Hematopoietic multipotent progenitor cell treated with erythropoietin and hydrocortisone succinate and interleukin-3 and kit ligand, for 4 days (in vitro differentiated cells): ENCODE measurements around the gene CLDN1.

Experiments
- DNase-seq: peaks from one replicate; pipeline ENCODE4 v3.0.0-alpha.2; 2015

CLDN1 gene

DNA sequence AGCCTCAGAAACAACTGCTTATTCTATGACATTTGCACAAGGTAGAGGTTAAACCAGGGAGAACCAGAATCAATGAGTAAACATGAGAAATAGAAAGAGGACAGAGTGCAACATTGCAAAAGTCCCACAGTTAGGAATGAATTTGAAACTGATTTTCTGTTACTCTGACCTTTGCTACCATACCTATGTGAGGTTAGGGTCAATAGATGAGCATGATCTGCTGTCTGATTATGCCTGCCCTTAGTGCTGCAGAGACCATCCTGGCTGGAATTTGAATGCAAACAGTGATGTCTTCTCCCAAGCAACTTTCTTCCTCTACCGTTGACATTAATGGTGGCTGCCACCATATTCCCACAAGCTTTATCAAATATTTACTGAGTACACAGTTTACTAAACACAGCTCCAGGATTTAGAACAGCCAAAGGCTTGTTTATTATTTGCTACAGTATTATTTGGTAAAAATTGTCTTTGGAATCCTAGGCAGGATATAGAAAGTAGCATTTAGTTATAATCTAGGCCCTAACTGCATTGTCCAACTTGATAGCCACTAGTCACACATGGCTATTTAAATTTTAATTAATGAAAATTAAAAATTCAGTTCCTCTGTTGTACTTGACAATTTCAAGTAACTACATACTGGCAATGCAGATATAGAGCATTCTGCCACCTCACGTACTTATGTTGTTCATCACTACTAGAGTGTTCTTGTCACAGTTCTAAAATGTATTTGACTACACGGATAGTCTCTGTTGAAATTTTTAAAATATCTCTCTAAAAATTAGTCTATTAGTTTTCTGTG, 8.9 kb upstream of the CLDN1 start:
- no peak for DNase-seq

DNA sequence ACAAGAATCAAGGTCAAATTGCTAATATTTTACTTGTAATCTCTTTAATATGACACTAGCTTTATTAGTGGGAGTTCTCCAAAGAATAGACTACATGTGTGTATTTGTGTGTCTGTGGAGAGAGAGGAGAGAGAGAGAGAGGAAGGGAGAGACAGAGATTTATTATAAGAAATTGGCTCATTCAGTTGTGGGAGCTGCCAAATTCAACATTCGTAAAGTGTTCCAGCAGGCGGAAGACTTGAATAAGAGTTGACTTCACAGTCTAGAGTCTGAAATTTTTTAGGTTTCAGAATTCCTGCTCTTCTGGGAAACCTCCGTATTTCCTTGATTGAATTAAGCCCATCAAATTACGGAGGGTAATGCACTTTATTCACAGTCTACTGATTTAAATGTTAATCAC, 4.7 kb upstream of the CLDN1 start:
- no peak for DNase-seq

DNA sequence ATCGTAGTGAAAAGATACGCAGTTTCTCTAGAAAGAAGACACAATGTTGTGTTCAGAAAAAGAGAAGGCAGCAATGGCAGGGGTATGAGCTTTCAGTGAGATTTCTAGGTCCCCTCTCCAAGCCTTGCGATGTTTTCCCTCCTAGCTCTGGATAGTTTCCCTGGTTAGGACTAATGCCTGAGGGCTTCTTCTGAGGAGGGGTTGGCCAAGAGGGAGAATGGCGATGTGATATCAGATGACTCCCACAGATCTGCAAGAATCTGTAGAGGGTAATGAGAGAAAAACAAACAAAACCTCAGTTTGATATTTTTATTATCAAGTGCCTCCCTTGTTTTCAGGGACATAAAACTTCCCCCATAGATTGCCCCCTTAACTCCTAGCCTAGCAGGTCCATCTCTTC, 4.1 kb upstream of the CLDN1 start:
- DNase-seq, result no peak

DNA sequence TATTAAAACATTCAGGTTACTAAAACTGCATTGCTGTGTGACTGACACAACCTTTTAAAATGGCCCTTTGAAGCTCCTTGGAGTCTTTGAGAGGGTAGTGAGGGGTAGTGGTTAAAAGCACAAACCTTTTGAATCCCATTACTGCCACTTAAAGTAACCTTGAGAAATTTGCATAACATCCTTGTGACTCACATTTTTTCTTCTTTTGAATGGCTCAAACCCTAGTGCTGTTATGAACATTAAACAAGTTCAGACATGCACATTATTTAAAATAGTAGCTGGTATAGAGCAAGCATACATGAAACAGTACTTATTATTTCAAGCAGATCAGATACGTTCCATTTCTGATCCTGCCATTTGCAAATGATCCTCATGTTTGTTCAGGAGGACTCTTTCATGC, 3.7 kb upstream of the CLDN1 start:
- no peak for DNase-seq

DNA sequence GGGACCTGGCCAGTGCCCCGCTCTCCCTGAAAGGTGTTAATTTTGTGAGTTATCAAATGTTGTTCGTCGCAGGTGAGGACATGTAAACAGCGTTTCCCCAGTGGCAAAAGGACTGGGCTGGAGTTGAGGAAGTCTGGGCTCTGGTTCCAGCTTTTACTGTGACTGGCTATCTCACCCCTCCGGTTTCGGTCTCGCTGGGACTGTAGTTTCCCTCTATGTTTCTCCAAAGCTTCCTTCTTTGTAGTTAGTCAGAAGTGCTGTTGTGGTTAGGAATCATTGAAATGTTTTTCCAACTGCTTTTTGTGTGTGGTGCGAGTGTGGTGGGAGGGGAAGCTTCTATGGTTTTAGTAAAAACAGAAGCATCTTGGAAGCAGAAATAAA, 990 bp upstream of the CLDN1 start:
- DNase-seq, result no peak

DNA sequence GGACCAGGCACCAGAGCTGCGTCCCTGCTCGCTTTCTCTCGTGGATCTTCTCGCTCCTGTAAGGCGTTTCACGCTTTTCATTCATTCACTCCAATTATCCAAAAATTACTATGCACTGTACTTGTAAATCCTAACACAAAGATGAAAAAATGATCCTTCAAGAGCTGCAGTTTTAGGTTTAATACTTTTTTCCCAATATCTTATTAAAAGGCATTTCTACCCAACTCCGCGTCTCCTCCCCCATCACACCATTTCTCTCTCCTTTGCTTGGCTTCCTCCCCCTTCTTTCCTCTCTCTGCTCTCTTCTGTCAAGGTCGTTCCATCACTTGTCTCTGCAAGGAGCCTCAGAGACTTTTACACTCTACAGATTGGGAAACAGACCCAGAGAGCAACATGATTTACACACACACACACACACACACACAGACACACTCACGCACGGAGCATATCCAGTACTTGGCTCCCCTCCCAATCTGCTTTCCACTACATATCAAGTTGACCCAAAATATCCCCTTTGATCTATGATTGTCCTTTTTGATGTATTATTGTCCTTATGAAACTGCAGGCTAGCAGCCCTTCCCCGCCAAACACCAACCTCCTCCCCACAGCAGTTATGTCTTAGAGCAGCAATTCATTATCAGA, 479 bp upstream of the CLDN1 start:
- no peak for DNase-seq

DNA sequence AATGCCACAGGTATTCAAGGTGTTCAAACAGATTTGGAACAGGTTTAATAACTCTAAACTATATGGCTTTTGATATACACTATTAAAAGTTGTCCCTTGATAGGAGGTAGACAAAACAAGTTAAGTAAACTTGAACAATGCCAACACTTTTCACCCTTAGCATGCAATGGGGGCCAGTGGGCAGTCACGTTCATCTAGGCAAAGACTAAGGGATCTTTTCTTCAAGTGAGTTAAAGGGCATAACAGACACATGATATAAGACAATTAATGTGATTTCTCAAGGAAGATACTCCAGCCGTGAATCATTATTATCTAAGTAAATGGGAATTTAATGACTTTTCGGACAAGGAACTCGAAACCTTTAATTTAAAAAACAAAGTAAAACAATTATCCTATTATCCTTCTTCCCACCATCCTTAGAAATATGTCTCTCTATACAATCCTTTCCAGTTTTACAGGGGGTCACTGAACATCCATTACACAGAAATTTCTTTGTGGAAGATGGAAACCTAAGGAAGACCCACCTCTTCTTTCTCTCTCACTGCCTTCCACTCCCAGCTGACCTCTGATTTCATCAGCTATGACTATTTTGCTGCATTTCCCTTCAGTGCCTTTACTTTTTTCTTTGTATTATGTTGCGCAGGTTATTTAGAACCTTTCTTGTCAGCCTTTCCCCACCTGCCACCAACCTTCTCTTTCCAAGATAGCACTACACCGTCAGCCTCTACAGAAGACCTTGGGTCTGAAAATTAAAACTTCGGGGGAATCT, 1.5 kb downstream of the CLDN1 start:
- no peak for DNase-seq

DNA sequence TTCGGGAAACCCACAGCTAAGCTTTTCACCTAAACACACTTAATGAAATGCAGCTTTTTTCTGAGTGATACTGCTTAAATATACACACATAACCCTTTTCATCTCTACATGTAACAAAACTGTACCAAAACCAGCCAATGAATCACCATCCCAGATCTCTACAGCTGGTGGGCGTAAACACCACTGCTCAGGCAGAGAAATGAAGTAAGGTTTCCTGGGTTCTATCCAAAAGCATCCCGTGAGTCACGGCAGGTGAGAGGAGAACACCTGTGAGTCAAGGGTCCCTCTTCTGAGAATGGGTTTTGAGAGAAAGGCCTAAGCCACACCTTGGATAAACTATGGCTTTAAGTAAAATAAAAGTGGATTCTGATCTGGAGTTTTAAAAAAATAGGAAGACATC, 2.6 kb downstream of the CLDN1 start:
- DNase-seq, result no peak

DNA sequence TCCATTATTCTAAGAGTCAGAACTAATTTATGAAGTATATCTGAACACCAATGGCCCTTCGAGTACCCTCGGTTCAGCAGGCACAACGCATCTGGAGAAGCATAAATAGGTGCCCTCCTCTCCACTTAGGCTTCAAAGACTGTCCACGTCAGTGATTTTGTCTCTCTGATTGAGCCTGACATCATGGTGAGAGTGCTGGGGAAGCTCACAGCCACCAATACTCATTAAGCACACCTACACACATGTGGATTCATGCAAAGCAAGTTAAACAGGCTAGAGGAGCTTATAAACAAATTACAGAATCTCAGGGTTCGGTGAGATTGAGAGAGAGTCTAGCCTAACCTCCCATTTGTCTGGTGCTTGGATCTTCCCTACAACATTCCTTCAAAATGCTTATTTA, 3.6 kb downstream of the CLDN1 start:
- DNase-seq, result no peak

DNA sequence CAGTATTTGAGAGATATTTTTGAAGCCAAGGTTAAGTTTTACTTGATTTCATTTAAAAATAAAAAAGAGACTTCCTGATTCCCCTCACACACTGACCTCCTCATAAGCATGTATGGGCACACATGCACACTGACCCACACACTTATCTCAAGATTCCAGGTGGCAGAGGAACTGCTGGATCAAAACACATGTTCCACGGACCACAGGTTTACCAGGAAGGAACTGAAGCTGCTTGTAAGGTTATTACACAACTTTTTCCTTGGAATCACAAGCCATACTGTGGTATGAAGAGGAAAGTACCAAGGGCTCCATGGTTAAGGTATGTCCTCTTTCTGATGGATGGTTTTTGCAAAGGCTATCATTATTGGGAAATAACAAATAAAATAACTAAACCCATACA, 7.5 kb downstream of the CLDN1 start:
- DNase-seq, result no peak

DNA sequence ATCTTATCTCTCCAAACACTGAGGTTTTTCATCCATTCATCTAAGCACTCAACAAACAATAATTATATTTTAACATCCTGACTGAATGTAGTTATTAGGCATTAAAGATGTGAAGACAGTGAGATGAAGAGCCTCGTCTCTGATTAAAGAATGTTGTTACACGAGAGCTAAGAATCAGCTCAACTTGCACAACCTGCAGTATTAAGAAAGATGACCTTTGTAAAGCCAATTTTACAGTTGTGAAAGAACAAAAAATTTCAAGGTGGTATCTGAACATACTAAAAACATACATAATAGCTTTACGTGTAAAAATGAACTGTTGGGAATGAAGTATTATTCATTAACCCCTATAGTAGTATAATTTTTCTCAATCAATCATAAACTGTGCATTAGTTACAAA, 12.8 kb downstream of the CLDN1 start:
- DNase-seq, result no peak

DNA sequence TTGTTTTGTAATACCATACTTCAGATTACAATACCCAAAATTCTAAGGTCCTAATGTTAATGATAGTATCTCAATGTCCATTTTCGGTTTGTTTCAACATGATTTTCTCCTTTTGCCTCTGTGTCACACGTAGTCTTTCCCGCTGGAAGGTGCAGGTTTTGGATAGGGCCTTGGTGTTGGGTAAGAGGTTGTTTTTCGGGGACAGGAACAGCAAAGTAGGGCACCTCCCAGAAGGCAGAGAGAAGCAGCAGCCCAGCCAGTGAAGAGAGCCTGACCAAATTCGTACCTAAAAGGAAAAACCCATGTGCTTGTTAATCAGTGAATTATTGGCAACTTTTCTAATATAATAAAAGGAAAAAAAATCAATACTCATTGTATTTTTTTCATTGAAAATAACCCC, 14.1 kb downstream of the CLDN1 start:
- no peak for DNase-seq

DNA sequence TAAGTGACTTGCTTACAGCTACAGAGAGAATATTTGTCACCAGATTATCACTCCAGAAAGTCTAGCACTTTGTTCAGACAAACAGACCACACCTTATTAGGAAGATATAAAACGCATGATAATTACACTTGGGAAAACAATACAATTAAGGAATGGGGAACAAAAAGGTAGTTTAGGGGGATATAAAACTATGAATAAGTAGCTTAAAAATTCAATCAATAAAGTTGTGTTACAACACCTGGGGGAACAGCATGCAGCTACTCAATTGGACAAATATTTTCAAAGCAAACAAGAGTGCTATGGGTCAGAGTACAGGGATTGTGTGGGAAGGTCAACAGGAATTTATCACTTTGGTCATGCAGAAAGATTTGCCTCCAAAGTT, 15.1 kb downstream of the CLDN1 start:
- no peak for DNase-seq

DNA sequence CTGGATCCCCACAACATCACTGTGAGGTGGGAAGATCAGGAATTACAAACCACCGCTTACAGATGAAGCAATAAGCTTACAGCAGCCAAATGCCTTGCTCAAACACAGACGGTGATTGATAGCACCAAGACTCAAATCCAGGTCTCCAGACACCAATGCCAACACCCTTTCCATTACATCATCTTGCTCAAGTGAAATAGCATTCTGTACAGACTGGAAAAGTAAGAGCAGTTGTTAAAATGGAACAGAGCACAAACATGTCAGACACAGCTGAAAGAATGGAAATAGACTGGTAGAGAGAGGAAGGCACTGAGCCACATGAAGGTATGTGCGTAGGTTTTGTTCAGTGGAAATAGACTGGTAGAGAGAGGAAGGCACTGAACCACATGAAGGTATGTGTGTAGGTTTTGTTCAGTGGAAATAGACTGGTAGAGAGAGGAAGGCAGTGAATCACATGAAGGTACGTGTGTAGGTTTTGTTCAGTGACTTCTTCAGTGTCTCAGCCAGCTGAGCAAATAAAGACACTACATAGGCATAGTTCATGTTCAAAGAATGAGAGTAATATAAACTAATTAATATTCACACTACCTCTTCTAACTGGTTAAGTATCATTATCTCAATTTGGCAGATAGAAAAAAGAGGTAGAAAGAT, 15.6 kb downstream of the CLDN1 start:
- no peak for DNase-seq

DNA sequence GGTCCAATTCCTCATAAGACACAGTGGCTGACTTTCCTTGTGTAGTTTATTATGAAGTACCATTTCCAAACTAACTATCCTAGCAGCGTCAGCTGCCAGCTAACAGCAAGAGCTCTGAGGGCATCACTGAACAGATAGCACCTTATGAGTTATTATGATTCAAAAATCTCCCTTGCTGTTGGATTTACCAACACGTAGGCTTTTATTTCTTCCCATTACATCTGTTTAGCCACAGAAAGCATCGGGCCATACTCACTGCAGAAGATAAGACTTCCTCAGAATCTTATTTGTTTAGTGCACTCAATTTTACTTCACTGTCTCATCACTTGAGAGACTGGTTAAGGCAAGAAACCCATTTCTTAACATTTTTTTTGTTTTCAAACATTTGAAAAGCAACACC, 16.2 kb downstream of the CLDN1 start:
- DNase-seq, result no peak

DNA sequence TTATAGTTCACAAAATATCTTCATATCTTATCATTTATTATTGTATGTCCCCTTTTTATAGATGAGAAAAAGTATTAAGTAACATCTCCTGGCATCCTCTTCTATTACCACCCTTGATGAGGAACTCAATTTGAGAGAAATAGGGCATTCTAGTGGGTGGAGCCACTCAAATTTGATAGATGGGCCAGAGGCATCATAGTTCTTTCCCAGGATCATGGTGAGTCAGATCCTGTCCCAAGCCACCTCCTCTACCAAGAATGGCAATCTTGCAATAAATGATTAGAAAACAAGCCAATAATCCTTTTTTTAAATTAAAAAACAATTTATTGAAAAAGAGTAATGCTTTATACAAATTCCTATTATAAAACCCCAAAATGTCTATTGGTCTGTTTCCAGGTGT, 16.8 kb downstream of the CLDN1 start:
- DNase-seq, result no peak

DNA sequence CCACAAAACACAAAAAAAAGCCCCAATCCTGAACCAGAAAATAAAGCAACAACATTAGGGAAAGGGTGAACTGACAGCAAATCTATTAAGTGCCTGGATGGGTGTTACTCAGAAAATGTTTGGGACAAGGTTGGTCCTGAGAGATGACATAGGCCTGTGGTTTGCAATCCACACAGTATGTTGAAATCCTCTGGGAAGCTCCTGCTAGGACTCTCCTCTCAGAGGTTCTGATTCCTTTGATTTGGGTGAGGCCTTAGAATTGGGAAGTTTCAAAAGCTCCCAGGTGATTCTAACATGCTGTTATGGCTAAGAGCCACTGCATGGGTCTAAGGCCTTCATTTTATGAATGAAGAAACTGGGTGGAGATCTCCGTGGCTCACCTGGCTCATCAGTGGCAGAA, 18.4 kb downstream of the CLDN1 start:
- no peak for DNase-seq

DNA sequence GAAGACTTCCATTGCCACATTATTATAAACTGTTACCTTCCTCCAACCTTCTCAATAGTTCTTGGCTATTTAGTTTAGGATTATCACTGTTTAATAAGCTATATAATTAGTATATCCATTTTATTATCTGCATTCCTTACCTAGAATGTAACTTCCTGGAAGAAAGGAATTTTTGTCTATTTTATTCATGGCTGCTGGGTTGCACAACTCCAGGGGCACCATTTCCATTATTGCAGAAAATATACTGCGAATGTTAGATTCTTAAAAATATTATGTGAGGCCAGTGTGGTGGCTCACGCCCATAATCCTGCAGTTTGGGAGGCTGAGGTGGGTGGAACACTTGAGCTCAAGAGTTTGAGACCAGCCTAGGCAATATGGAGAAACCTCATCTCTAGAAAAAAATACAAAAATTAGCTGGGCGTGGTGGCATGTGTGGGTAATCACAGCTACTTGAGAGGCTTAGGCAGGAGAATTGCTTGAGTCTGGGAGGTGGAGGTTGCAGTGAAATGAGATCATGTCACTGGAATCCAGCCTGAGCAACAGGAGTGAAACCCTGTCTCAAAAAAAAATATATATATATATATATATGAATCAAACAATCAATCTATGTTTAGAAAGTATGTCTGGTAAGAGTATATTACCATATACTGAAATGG, 19.9 kb downstream of the CLDN1 start:
- DNase-seq, result no peak

DNA sequence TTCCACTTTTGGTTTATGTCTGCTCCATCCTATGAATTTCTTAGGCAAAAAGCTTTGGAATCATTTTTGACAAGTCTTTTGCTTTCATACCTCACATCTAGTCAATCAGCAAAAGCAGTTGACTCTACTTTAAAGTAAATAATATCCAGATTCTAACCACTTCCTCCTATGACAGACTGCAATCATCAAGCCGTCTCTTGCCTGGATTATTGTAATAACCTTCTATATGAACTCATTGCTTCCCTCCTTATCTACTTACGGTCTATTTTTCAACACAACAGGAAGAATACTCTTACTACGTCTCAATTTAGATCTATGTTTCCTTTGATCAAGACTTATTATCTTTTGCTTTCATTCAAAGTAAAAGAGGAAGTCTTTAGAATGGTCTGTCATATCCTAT, 20.7 kb downstream of the CLDN1 start:
- peak; percentile 44 for DNase-seq

DNA sequence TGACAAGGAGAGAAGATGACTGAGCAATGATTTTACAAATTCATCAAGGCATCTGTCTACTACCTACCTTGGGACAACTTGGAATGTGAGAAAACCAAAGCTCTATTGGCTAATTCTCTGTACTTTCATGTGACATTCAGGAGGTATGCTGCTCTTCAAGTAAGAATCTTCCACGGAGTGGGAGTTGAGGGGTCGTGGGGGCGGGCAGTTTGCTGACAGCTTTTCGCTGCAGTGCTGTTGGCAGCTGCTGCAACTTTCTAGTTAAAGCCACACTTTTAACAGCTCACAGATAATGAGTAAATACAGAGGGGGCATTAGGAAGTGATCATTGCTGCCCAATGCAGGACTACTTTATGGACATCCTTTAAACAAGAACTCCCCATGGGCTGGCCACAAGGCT, 22.3 kb downstream of the CLDN1 start:
- no peak for DNase-seq

DNA sequence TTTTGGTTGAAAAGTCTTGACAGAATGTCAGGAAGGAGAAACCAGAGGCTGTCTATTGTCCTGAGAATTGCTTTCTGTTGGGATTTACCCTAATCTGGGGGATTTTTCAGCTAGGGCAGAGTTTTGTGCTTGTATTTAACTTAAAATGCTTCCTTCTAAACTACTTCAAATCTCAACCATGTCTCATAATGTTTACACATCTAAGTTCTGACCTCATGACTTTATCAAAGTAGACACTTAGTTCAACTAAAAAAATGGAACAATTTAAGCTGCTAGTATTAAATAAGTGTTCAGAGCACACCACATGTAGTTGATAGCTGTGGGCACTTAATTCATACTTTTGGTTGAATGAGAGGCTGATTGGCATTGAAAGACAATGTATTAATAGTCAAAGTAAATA, 28.2 kb downstream of the CLDN1 start:
- DNase-seq, result no peak

DNA sequence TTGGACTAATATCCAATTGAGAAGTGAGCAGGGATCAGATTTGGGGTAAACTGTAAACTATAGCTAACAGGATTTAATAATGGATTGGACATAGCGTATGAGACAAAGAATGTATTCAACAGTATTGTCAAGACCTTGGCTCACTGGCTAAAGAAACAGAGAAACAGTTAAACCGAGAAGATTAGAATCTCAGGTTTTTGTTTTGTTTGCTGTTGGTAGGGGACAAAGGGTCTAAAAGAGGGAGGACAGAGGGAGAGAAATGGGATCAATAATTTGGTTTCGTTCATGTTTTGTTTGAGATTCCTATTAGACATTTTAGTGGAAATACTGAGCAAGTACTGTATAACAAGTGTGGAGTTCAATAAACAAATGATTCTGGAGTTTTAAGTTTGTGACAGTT, 28.6 kb downstream of the CLDN1 start:
- no peak for DNase-seq

DNA sequence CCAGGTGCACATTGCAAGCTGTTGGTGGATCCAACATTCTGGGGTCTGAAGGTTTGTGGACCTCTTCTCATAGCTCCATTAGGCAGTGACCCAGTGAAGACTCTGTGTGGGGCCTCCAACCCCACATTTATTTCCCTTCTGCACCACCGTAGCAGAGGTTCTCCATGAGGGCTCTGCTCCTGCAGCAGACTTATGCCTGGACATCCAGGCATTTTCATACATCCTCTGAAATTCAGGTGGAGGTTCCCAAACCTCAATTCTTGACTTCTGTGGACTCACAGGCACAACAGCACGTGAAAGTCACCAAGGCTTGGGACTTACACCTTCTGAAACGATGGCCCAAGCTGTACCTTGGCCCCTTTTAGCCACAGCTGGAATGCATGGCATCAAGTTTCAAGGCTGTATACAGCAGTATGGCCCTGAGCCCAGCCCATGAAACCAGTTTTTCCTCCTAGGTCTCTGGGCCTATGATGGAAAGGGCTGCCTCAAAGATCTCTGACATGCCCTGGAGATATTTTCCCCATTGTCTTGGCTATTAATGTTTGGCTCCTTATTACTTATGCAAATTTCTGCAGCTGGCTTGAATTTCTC, 30.2 kb downstream of the CLDN1 start:
- no peak for DNase-seq
